ENCODE measurements around the gene FAXC. TPM values are rescaled to one million over a fixed set of nuclear protein-coding genes. Genes with fewer than 3 reads are reported as not detected.
A peak's percentile ranks its signal among the peaks of the same experiment; 100 is the strongest.
"Not testable (repeated sequence)": the region's sequence is repeated elsewhere in the genome, so short reads cannot be mapped to it uniquely, and the experiment has no call there.

Gene FAXC
- total RNA-seq, 1 donor from 2014 or later, result 41.6 TPM

- FAIRE-seq, result no peak
- no peak for DNase-seq (ENCODE audit: low spot score in 2 of 2)
Measured at GRCh38 chr6:99289701-99290100, 59.8 kb downstream of the FAXC start.

GRCh38 chr6:99288668-99289067, 60.8 kb downstream of the FAXC start:
- DNase-seq (ENCODE audit: low spot score in 2 of 2) (no peak), FAIRE-seq (no peak)

- FAIRE-seq (no peak), DNase-seq (ENCODE audit: low spot score in 2 of 2) (no peak)
Measured at GRCh38 chr6:99287523-99287922, 62.0 kb downstream of the FAXC start.

DNA sequence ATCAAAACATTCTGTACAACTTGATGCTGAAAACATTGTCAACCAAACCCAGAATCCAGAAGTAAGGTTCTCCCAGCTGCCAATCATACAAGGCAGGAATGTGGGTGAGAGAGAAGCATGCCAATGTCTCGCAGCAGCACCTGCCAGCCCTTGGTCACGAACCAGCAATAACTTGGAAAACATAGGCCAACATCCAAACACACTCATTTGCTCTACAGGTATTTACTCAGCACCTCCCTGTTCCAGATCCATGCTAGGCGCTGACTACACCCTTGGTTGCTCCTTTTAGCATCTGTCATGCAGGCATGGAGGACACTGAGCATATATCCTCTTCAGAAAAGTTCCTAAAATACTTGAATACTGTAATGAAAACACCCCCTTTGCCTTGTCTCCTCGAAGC, 63.6 kb downstream of the FAXC start:
- FAIRE-seq (no peak), DNase-seq (ENCODE audit: low spot score in 2 of 2) (no peak)

GRCh38 chr6:99282479-99283062, 66.9 kb downstream of the FAXC start:
- no peak for DNase-seq (ENCODE audit: low spot score in 2 of 2)

DNA sequence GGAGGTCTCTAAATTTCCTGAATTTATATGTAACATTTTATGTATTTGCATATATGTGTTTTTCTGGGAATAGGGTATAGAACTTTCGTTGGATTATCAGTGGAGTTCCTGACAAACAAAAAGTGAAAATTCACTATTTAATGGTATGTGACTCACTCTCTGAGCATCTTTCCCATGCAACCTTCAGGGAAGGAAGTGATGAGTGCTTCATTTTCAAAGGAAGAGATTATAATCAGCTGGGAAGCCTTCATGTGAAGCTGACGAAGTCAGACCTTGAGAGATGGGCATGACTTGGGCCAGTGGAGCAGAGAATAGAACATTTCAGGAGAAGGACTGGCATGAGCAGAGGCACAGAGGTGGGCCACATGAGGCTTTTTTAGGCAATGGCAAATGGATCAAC, 72.7 kb downstream of the FAXC start:
- FAIRE-seq (no peak), DNase-seq (ENCODE audit: low spot score in 2 of 2) (no peak)

More at GRCh38 chr6:99282479-99283062, 66.9 kb downstream of the FAXC start:
- no peak for FAIRE-seq

DNA sequence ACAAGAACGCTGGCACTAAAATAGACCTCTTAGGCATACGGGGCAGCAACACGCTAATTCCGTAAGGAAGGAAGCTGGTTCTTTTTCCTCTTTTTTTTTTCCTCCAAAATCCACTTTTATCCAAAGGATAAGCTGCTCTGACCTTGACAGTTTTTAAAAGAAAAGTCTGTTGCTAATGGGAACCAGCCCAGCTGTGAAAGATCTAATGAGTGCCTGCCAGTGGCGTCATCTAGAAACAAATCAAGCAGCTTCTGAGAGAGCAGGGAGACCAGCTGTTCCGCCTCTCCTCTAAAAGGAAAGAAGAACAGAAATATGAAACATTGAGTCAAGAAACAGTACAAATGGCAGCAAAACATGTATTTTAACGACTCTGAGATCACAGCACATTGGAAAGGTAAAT, 78.6 kb downstream of the FAXC start:
- no peak for FAIRE-seq

GRCh38 chr6:99270030-99270429, 79.4 kb downstream of the FAXC start:
- FAIRE-seq, result no peak
- DNase-seq (ENCODE audit: low spot score in 2 of 2), result no peak

More for the DNA sequence above, 78.6 kb downstream of the FAXC start:
- no peak for DNase-seq (ENCODE audit: low spot score in 2 of 2)

DNA sequence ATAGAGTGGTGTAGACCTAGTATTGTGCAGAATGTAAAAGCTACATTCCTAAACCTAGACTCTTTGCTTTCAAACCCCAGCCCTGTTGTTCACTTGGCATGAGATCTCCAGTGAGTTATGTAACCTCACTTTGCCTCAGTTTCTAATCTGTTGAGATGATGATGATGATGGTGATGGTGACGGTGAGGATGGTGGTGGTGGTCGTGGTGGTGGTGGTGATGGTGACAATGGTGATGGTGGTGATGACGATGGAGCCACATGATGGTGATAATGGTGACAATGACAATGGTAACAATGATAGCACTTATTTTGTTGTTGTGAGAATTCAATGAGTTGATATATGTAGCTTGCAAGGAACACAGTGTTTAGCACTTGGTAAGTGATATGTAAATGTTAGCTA, 80.3 kb downstream of the FAXC start:
- DNase-seq (ENCODE audit: low spot score in 2 of 2), result no peak
- no peak for FAIRE-seq

DNA sequence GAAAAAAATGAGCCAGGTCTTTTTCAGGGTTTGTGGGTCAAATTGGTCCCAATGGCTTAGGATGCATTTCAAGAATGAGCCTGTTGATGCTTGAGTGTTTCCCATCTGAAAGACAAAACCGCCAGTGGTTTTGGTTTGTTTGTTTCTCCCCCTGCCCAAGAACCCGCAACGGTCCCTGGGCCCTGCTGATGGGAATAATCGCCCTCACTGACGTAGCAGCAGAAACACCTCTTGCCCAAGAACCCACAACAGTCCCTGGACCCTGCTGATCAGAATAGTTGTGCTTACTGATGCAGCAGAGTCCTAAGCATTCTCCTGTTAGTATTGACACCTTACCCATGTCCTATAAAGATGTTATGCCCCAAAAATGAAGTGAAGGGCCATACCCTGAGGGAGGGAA, 82.5 kb downstream of the FAXC start:
- FAIRE-seq; DNase-seq (ENCODE audit: low spot score in 2 of 2): not testable (repeated sequence)

DNA sequence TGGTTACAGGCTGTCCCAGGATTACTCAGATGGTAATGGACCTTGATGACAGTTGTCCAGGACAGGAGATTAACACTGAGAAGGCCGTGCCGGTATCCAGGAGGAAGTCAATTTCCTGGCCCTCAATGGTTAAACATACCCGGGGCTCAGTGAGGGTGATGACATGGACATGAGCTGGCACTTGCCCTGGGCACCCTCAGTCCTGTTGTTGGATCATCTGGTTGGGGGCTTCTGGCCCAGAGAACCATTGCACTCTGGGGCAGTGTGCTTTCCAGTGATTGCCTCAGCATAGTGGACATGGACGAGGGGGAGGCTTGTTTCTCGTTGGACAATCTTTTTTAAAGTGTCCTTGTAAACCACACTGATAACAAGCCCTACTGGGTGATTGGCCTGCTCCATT, 84.0 kb downstream of the FAXC start:
- not testable (repeated sequence) for FAIRE-seq; DNase-seq (ENCODE audit: low spot score in 2 of 2)

DNA sequence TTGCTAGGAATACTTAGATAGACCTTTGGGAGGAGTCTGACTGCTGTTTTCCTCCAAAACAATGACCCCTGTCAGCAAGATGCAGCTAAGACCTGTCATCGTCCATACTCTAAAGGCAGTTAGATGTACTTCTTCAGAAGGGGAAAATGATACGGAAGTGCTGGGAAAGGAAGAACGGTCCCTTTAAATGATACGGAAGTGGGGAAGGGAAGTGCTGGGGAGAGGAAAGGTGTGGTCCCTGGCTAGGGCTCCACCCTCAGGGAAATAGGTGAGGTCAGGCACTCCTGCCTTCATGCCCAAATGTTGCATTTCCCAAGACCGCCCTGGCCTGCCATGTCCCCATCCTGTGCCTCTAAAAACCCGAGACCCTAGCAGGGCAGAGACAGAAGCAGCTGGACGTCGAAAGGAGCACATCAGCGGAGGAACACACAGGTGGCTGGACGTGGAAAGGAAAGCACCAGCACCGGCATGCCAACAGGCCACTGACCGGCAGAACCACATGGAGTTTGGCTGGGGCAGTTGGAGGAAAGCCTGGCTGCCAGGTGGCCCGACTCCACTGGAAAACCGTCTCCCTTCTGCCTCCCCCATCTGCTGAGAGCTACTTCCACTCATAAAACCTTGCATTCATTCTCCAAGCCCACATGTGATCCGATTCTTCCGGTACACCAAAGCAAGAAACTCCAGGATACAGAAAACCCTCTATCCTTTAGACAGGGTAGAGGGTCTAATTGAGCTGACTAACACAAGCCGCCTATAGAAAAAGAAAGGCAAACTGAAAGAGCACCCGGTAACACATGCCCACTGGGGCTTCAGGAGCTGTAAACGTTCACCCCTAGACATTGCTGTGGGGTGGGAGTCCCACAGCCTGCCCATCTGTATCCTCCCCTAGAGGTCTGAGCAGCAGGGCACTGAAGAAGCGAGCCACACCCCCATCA, 94.6 kb downstream of the FAXC start:
- FAIRE-seq (no peak), DNase-seq (ENCODE audit: low spot score in 2 of 2) (no peak)

GRCh38 chr6:99253271-99253670, 96.2 kb downstream of the FAXC start:
- FAIRE-seq (no peak), DNase-seq (ENCODE audit: low spot score in 2 of 2) (no peak)

GRCh38 chr6:99252421-99252820, 97.1 kb downstream of the FAXC start:
- DNase-seq (ENCODE audit: low spot score in 2 of 2), result no peak
- FAIRE-seq, result no peak

- no peak for FAIRE-seq
Measured at GRCh38 chr6:99250476-99250875, 99.0 kb downstream of the FAXC start.

DNA sequence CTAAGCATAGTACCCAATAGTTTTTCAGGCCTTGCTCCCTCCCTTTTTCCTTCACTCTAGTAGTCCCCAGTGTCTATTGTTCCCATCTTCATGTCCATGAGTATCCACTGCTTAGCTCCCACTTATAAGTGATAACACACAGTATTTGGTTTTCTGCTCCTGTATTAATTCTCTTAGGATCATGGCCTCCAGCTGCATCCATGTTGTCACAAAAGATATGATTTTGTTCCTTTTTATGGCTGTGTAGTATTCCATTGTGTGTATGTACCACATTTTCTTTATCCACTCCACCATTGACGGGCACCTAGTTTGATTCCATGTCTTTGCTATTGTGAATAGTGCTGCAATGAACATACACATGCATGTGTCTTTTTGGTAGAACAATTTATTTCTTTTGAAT, 102.9 kb downstream of the FAXC start:
- FAIRE-seq (no peak), DNase-seq (ENCODE audit: low spot score in 2 of 2) (no peak)

More at GRCh38 chr6:99250476-99250875, 99.0 kb downstream of the FAXC start:
- no peak for DNase-seq (ENCODE audit: low spot score in 2 of 2)

DNA sequence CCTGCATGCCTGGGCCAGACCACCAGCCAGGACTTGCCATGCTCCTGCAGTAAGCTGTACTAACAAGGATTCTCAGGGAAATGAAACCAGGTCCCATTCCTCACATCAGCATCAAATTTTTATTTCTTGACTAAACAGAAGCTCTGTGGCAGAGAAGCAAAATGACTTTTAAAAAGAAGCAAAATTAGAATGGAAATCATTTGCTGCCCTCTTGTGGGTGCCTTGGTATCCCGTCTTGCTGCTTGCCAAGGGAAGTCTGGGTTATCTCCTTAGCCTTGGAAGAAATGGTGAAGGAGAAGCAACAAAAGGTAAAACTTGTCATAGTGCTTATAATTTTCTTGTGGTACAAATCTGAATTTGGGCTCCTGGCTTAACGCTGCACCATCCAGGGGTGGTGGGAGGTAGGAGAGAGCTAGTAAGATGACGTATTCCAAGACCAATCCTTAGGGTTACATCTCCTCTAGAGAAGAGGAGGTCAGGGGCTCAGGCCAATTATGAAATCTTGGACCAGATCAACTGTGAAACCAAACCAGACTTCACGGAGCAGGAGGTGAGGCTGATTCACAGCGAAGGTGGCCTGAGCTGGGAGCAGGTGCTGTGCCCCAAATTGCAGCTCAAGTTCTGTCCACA, 107.5 kb downstream of the FAXC start:
- DNase-seq (ENCODE audit: low spot score in 2 of 2) (peak; percentile 12 to 30), FAIRE-seq (no peak)

- FAIRE-seq, result no peak
- no peak for DNase-seq (ENCODE audit: low spot score in 2 of 2)
Measured at GRCh38 chr6:99236010-99236409, 113.5 kb downstream of the FAXC start.

GRCh38 chr6:99233219-99233618, 116.3 kb downstream of the FAXC start:
- DNase-seq (ENCODE audit: low spot score in 2 of 2), result no peak
- FAIRE-seq, result no peak

- FAIRE-seq (no peak), DNase-seq (ENCODE audit: low spot score in 2 of 2) (no peak)
Measured at GRCh38 chr6:99232056-99232455, 117.4 kb downstream of the FAXC start.

- FAIRE-seq (no peak), DNase-seq (ENCODE audit: low spot score in 2 of 2) (no peak)
Measured at GRCh38 chr6:99225172-99225571, 124.3 kb downstream of the FAXC start.
